GM12874 (cell line): ENCODE results near the gene TRIM54.

ENCODE experiments used
- CTCF ChIP-seq: IDR thresholded peaks from 2 replicates; pipeline ENCODE4 v1.5.1; 2011; ENCODE audit warnings: low read depth, mild to moderate bottlenecking, control low read depth, low read length, moderate library complexity; ENCODE audit not compliant: insufficient read depth

The TRIM54 gene

GRCh38 chr2:27306573-27307286 lies 24.5 kb downstream of the TRIM54 start:
- TF ChIP-seq CTCF = no peak

GRCh38 chr2:27307287-27307544 lies 25.0 kb downstream of the TRIM54 start:
- TF ChIP-seq CTCF = no peak

GRCh38 chr2:27307545-27308358 lies 25.5 kb downstream of the TRIM54 start:
- no peak for TF ChIP-seq CTCF

- TF ChIP-seq CTCF = no peak
These were observed 26.2 kb downstream of the TRIM54 start, which contains the start of gene UCN for GRCh38 chr2:27308359-27308881. Gene UCN, minus strand, starts transcription at chr2:27308445. Its CDS starts 550 bp downstream, at chr2:27307895.

GRCh38 chr2:27309651-27310050 lies 27.4 kb downstream of the TRIM54 start:
- TF ChIP-seq CTCF = no peak

GRCh38 chr2:27312152-27312551 lies 29.9 kb downstream of the TRIM54 start:
- TF ChIP-seq CTCF = no peak

- no peak for TF ChIP-seq CTCF
These were observed 31.8 kb downstream of the TRIM54 start for GRCh38 chr2:27313882-27314645.
